ENCODE data around the gene LMCD1.

- TF ChIP-seq CTCF (conservative IDR thresholded peaks at IDR 0.05; ENCODE audit: low read depth, low read length), result no peak
- no peak for TF ChIP-seq RAD21 (IDR thresholded peaks at IDR 0.05; ENCODE audit: low read length)
- no peak for TF ChIP-seq POLR2A (IDR thresholded peaks at IDR 0.05; ENCODE audit: low read depth, low read length)
- TF ChIP-seq RFX5 (IDR thresholded peaks at IDR 0.05; ENCODE audit: low read depth, low read length), result no peak
- no peak for TF ChIP-seq RCOR1 (IDR thresholded peaks at IDR 0.05; ENCODE audit: insufficient replicate concordance, low read length)
- TF ChIP-seq FOS (IDR thresholded peaks at IDR 0.05; ENCODE audit: low read depth, low read length), result peak; percentile 42; the same call in 1 of the 2 replicates
- TF ChIP-seq USF2 (IDR thresholded peaks at IDR 0.05; ENCODE audit: low read depth, low read length), result no peak
- no peak for TF ChIP-seq BHLHE40 (IDR thresholded peaks at IDR 0.05; ENCODE audit: low read depth, low read length)
- TF ChIP-seq SMC3 (IDR thresholded peaks at IDR 0.05; ENCODE audit: low read depth, low read length), result no peak
- TF ChIP-seq MAFK (IDR thresholded peaks at IDR 0.05; ENCODE audit: low read depth, low read length), result no peak
- TF ChIP-seq CHD1 (IDR thresholded peaks at IDR 0.05; ENCODE audit: low read depth, low read length), result no peak
These were observed 73.9 kb downstream of the LMCD1 start for GRCh38 chr3:8575364-8576104.

All from IMR-90 (cell line).